ENCODE data around the gene NR1I3.

NR1I3 gene, protein sequence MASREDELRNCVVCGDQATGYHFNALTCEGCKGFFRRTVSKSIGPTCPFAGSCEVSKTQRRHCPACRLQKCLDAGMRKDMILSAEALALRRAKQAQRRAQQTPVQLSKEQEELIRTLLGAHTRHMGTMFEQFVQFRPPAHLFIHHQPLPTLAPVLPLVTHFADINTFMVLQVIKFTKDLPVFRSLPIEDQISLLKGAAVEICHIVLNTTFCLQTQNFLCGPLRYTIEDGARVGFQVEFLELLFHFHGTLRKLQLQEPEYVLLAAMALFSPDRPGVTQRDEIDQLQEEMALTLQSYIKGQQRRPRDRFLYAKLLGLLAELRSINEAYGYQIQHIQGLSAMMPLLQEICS

DNA sequence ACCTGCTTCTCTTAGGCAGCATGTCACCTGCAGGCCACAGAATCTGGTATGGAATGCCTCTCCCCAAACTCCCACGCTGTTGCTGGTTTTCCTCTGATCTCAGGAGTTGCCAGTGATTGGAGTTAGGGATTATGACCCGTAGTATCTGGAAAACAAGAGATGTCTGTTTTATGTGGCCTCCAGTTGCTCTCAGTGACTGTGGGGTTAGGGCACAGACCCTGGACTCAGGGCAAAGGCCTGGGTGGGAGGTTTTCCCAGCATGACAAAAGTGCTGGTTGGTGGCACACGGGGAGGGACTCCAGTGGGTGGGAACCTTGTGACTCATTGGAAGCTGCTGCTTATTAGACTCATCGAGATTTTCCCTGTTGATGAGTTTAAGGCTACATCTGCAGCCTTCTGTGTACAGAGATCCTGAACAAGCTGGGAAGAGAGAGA is at the start of gene NR1I3:
NR1I3 (minus strand) TSS at position 165 of the 435 bp plus-strand sequence. CDS start 1,638 bp downstream, outside the sequence.
- no peak for DNase-seq (ENCODE audit: extremely low spot score)
- ChIA-PET CTCF (interaction anchor here (0.6 kb wide), 1 partner anchor 40 kb away, joined by 3 read pairs; no protein-coding TSS in a partner anchor), POLR2A (interaction anchor here (1.2 kb wide), 1 partner anchor 12 kb away, joined by 3 read pairs; the partner anchor contains the start of gene TOMM40L)
- TF ChIP-seq HDGF (IDR thresholded peaks at IDR 0.05; ENCODE audit: borderline replicate concordance): no peak
- TF ChIP-seq FOXK2 (IDR thresholded peaks at IDR 0.05): no peak
- no peak for TF ChIP-seq ZNF384 (IDR thresholded peaks at IDR 0.05)
- no peak for TF ChIP-seq FOXM1 (IDR thresholded peaks at IDR 0.05; ENCODE audit: borderline replicate concordance)
- TF ChIP-seq BHLHE40 (IDR thresholded peaks at IDR 0.05; ENCODE audit: borderline replicate concordance): no peak
- no peak for TF ChIP-seq CTBP1 (IDR thresholded peaks at IDR 0.05; ENCODE audit: borderline replicate concordance)
- TF ChIP-seq LEF1 (IDR thresholded peaks at IDR 0.05; ENCODE audit: borderline replicate concordance): no peak
- TF ChIP-seq SP1 (IDR thresholded peaks at IDR 0.05): no peak
- no peak for TF ChIP-seq SUZ12 (IDR thresholded peaks at IDR 0.05)
- no peak for TF ChIP-seq TARDBP (IDR thresholded peaks at IDR 0.05)
- TF ChIP-seq, protein P1, sequence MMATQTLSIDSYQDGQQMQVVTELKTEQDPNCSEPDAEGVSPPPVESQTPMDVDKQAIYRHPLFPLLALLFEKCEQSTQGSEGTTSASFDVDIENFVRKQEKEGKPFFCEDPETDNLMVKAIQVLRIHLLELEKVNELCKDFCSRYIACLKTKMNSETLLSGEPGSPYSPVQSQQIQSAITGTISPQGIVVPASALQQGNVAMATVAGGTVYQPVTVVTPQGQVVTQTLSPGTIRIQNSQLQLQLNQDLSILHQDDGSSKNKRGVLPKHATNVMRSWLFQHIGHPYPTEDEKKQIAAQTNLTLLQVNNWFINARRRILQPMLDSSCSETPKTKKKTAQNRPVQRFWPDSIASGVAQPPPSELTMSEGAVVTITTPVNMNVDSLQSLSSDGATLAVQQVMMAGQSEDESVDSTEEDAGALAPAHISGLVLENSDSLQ (IDR thresholded peaks at IDR 0.05): no peak
- TF ChIP-seq L3MBTL2 (conservative IDR thresholded peaks at IDR 0.05): no peak
- TF ChIP-seq NFRKB (IDR thresholded peaks at IDR 0.05): no peak
- TF ChIP-seq ARNT (IDR thresholded peaks at IDR 0.05): no peak
- TF ChIP-seq FOXA1 (IDR thresholded peaks at IDR 0.05): no peak
- TF ChIP-seq ELF4 (IDR thresholded peaks at IDR 0.05): no peak

GRCh38 chr1:161287482-161288054 is 49.6 kb upstream of the NR1I3 start:
- no peak for TF ChIP-seq LEF1 (IDR thresholded peaks at IDR 0.05; ENCODE audit: borderline replicate concordance)
- TF ChIP-seq ARNT (IDR thresholded peaks at IDR 0.05): no peak
- no peak for TF ChIP-seq FOXA1 (IDR thresholded peaks at IDR 0.05)
- TF ChIP-seq CTBP1 (IDR thresholded peaks at IDR 0.05; ENCODE audit: borderline replicate concordance): no peak
- POLR2A ChIA-PET: interaction anchor here (1.0 kb wide), 1 partner anchor 27 kb away, joined by 5 read pairs; the partner anchor contains the start of gene SDHC
- CTCF ChIA-PET: no interaction called here
- DNase-seq (ENCODE audit: extremely low spot score): no peak

- ChIA-PET POLR2A (no interaction called here), CTCF (no interaction called here)
- TF ChIP-seq FOXK2 (IDR thresholded peaks at IDR 0.05) (no peak), HDGF (IDR thresholded peaks at IDR 0.05; ENCODE audit: borderline replicate concordance) (no peak), TARDBP (IDR thresholded peaks at IDR 0.05) (no peak), FOXM1 (IDR thresholded peaks at IDR 0.05; ENCODE audit: borderline replicate concordance) (no peak), LEF1 (IDR thresholded peaks at IDR 0.05; ENCODE audit: borderline replicate concordance) (no peak), NFRKB (IDR thresholded peaks at IDR 0.05) (no peak), CTBP1 (IDR thresholded peaks at IDR 0.05; ENCODE audit: borderline replicate concordance) (no peak), L3MBTL2 (conservative IDR thresholded peaks at IDR 0.05) (no peak), ARNT (IDR thresholded peaks at IDR 0.05) (no peak), BHLHE40 (IDR thresholded peaks at IDR 0.05; ENCODE audit: borderline replicate concordance) (no peak), SP1 (IDR thresholded peaks at IDR 0.05) (no peak), FOXA1 (IDR thresholded peaks at IDR 0.05) (no peak), ELF4 (IDR thresholded peaks at IDR 0.05) (no peak), SUZ12 (IDR thresholded peaks at IDR 0.05) (no peak), ZNF384 (IDR thresholded peaks at IDR 0.05) (no peak)
- TF ChIP-seq, protein P1 (IDR thresholded peaks at IDR 0.05): no peak
- DNase-seq (ENCODE audit: extremely low spot score): no peak
Measured at GRCh38 chr1:161285521-161285920, 47.5 kb upstream of the NR1I3 start.

GRCh38 chr1:161285113-161285512 is 47.1 kb upstream of the NR1I3 start:
- CTCF ChIA-PET: no interaction called here
- DNase-seq (ENCODE audit: extremely low spot score): no peak
- POLR2A ChIA-PET: no interaction called here
- TF ChIP-seq L3MBTL2 (conservative IDR thresholded peaks at IDR 0.05) (no peak), BHLHE40 (IDR thresholded peaks at IDR 0.05; ENCODE audit: borderline replicate concordance) (no peak), CTBP1 (IDR thresholded peaks at IDR 0.05; ENCODE audit: borderline replicate concordance) (no peak), SP1 (IDR thresholded peaks at IDR 0.05) (no peak), TARDBP (IDR thresholded peaks at IDR 0.05) (no peak), FOXK2 (IDR thresholded peaks at IDR 0.05) (no peak), LEF1 (IDR thresholded peaks at IDR 0.05; ENCODE audit: borderline replicate concordance) (no peak), HDGF (IDR thresholded peaks at IDR 0.05; ENCODE audit: borderline replicate concordance) (no peak), FOXM1 (IDR thresholded peaks at IDR 0.05; ENCODE audit: borderline replicate concordance) (no peak), NFRKB (IDR thresholded peaks at IDR 0.05) (no peak), FOXA1 (IDR thresholded peaks at IDR 0.05) (no peak), ELF4 (IDR thresholded peaks at IDR 0.05) (no peak), ZNF384 (IDR thresholded peaks at IDR 0.05) (no peak), ARNT (IDR thresholded peaks at IDR 0.05) (no peak), SUZ12 (IDR thresholded peaks at IDR 0.05) (no peak)
- TF ChIP-seq, protein P1 (IDR thresholded peaks at IDR 0.05): no peak

GRCh38 chr1:161282991-161283390 is 45.0 kb upstream of the NR1I3 start:
- no peak for TF ChIP-seq FOXK2 (IDR thresholded peaks at IDR 0.05)
- no peak for TF ChIP-seq CTBP1 (IDR thresholded peaks at IDR 0.05; ENCODE audit: borderline replicate concordance)
- no peak for TF ChIP-seq BHLHE40 (IDR thresholded peaks at IDR 0.05; ENCODE audit: borderline replicate concordance)
- TF ChIP-seq L3MBTL2 (conservative IDR thresholded peaks at IDR 0.05): no peak
- TF ChIP-seq NFRKB (IDR thresholded peaks at IDR 0.05): no peak
- TF ChIP-seq SP1 (IDR thresholded peaks at IDR 0.05): no peak
- no peak for TF ChIP-seq HDGF (IDR thresholded peaks at IDR 0.05; ENCODE audit: borderline replicate concordance)
- TF ChIP-seq FOXA1 (IDR thresholded peaks at IDR 0.05): no peak
- TF ChIP-seq ELF4 (IDR thresholded peaks at IDR 0.05): no peak
- no peak for TF ChIP-seq LEF1 (IDR thresholded peaks at IDR 0.05; ENCODE audit: borderline replicate concordance)
- no peak for TF ChIP-seq FOXM1 (IDR thresholded peaks at IDR 0.05; ENCODE audit: borderline replicate concordance)
- TF ChIP-seq ARNT (IDR thresholded peaks at IDR 0.05): no peak
- TF ChIP-seq, protein P1 (IDR thresholded peaks at IDR 0.05): no peak
- TF ChIP-seq SUZ12 (IDR thresholded peaks at IDR 0.05): no peak
- no peak for TF ChIP-seq ZNF384 (IDR thresholded peaks at IDR 0.05)
- no peak for TF ChIP-seq TARDBP (IDR thresholded peaks at IDR 0.05)
- ChIA-PET CTCF (interaction anchor here (0.9 kb wide), 1 partner anchor 8 kb away, joined by 3 read pairs; no protein-coding TSS in a partner anchor), POLR2A (no interaction called here)
- no peak for DNase-seq (ENCODE audit: extremely low spot score)

Data from HEK293T (cell line).